Measurements from ENCODE around the gene TSPO. TPM values are rescaled to one million over a fixed set of nuclear protein-coding genes. Genes with fewer than 3 reads are reported as not detected.

TSPO gene
- total and polyA plus RNA-seq, 2 of the 8 experiments (the other 6 are each of a cell fraction or from before 2014, with no cell fraction given), result 19.9 to 51.5 TPM

DNA sequence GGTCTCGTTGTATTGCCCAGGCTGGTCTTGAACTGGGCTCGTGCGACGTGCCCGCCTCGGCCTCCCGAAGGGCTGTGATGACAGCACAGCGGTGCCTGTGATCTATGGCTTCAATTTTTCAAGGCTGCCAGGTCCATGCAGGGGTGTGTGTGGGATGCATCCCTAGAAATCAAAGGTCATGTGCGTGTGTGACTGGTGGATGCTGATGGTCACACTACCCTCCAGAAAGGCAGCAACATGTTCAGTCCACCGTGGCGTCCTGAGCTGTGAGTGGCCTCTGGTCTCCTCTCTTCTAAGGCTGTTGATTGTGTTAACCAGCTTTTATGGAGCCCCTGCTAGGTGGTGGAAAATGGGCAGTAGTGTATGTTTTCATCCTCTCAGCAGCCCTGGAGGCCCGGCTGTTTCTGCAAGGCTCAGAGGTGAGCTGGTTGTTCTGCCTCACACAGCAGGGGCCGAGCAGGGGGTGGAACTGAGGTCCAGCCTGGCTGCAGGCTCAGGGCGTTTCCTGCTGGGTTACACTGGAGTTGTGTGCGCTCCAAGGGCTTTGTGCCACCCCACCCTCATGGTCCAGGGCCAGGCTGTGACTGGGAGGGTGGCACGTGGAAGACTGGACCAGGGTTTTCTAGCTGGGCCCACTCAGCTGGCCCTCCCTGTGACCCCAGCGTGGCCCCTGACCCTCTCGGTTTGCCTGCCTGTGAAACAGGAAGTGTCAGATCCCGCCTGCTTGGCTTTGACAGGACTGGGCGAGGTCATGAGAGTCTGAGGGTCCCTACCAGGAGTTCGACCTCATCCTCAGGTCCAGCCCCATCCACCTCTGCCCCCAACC is 33.1 kb upstream of the TSPO start (continued):
- TF ChIP-seq CTBP2 (IDR thresholded peaks at IDR 0.05; ENCODE audit: borderline replicate concordance, insufficient read depth, insufficient read length, low read length), result no peak

Data from H1 (cell line).